ENCODE results near the gene BIRC7. TPM values are rescaled to one million over a fixed set of nuclear protein-coding genes. Genes with fewer than 3 reads are reported as not detected.

BIRC7 gene
- total RNA-seq, 1 donor from 2014 or later, result not detected

DNA sequence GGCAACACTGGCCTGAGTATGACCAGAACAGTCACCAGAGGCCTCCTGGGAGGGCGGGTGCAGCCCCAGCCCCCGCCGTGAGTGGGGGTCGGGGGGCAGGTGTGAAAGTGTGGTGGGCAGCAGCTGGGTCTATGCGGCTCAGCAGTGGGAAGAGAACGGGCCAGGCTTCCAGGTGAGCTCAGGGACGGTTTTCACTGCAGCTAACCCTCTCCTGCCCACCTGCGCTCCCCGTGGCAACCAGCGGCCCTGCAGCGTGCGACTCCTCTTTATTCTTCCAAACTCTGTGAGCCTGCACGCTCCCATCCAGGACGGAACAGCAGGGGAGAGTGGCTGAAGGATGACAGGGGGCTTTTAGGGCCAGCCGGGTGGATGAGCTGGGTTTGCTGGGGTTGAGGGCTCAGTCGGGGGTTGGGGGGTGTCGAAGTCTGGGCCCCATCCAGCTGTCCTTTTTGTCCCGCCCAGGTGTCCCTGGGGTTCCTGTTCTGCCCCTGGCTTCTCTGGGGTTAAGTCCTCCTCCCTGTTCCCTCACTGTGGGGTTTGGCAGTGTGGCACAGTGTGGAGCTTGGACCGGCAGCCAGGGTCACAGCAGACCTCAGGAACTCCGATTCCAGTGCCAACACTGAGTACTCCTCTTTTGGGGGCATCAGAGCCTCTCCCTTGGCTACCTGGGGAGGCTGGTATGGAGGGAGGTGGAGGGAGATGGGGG, 859 bp upstream of the BIRC7 start:
- TF ChIP-seq, protein P1, sequence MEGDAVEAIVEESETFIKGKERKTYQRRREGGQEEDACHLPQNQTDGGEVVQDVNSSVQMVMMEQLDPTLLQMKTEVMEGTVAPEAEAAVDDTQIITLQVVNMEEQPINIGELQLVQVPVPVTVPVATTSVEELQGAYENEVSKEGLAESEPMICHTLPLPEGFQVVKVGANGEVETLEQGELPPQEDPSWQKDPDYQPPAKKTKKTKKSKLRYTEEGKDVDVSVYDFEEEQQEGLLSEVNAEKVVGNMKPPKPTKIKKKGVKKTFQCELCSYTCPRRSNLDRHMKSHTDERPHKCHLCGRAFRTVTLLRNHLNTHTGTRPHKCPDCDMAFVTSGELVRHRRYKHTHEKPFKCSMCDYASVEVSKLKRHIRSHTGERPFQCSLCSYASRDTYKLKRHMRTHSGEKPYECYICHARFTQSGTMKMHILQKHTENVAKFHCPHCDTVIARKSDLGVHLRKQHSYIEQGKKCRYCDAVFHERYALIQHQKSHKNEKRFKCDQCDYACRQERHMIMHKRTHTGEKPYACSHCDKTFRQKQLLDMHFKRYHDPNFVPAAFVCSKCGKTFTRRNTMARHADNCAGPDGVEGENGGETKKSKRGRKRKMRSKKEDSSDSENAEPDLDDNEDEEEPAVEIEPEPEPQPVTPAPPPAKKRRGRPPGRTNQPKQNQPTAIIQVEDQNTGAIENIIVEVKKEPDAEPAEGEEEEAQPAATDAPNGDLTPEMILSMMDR (IDR thresholded peaks at IDR 0.05; ENCODE audit: insufficient read depth, low read length, severe bottlenecking), result peak; percentile 87
- no peaks in the 10 kb centered on the region for H3K36me3 ChIP-seq (ENCODE audit: control insufficient read depth, insufficient read depth, low read length)
- FAIRE-seq (no peak), DNase-seq (ENCODE audit: low read depth) (peak; percentile 23)
- H3K4me3 ChIP-seq (ENCODE audit: low read depth, low read length), result no peak overlapping the region
- no peaks in the 10 kb centered on the region for H3K27me3 ChIP-seq (ENCODE audit: control insufficient read depth, insufficient read depth, low read length)

DNA sequence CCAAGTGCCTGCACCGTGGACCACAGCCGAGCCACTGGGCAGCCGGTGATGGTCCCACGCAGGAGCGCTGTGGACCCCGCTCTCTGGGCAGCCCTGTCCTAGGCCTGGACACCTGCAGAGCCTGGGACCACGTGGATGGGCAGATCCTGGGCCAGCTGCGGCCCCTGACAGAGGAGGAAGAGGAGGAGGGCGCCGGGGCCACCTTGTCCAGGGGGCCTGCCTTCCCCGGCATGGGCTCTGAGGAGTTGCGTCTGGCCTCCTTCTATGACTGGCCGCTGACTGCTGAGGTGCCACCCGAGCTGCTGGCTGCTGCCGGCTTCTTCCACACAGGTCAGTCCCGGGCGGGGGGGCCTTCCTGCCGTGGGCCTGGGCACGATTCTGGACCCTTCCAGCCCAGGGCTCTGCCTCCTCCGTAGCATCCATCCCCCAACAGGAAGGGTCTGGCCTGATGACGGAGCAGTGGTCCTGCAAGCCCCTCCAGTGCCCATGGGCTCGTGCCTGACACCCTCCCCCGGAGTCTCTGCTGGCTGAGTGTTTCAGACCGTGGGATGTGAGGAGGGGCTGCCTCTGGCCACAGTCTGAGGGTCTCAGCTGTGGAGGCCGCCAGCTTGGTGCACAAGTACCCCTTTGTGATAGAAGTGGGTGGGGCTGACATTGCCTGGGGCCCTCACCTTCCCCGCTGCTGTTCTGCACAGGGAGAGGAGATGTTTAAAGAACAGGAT, 572 bp downstream of the BIRC7 start:
- H3K27me3 ChIP-seq (ENCODE audit: control insufficient read depth, insufficient read depth, low read length), result no peaks in the 10 kb centered on the region
- TF ChIP-seq, protein P1 (IDR thresholded peaks at IDR 0.05; ENCODE audit: insufficient read depth, low read length, severe bottlenecking), result no peak
- no peak for DNase-seq (ENCODE audit: low read depth)

DNA sequence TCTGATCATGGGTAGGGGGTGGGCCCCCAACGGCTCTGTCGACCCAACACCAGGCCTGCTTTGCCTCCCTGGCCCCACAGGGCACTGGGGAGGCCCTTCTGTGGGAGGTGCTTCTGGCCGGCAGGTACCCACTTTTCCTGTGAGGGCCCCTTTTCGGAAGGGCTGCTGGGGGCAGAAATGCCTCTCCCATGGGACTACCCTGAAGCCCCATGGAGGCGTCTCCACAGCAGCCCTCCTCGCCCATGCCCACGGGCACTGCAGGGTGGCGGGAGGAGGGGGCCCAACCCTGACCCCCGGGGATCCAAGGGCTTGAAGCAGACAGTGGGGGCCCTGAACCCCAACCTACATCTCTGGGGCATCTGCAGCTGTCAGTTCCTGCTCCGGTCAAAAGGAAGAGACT, 2.3 kb downstream of the BIRC7 start:
- DNase-seq (ENCODE audit: low read depth) (no peak), FAIRE-seq (no peak)
- Histone ChIP-seq H3K27me3 (ENCODE audit: control insufficient read depth, insufficient read depth, low read length) (no peaks in the 10 kb centered on the region), H3K36me3 (ENCODE audit: control insufficient read depth, insufficient read depth, low read length) (no peaks in the 10 kb centered on the region), H3K4me3 (ENCODE audit: low read depth, low read length) (no peak overlapping the region)
- TF ChIP-seq, protein P1 (IDR thresholded peaks at IDR 0.05; ENCODE audit: insufficient read depth, low read length, severe bottlenecking), result no peak

More for the DNA sequence above, 572 bp downstream of the BIRC7 start:
- FAIRE-seq, result no peak
- no peaks in the 10 kb centered on the region for H3K36me3 ChIP-seq (ENCODE audit: control insufficient read depth, insufficient read depth, low read length)
- H3K4me3 ChIP-seq (ENCODE audit: low read depth, low read length), result no peak overlapping the region

DNA sequence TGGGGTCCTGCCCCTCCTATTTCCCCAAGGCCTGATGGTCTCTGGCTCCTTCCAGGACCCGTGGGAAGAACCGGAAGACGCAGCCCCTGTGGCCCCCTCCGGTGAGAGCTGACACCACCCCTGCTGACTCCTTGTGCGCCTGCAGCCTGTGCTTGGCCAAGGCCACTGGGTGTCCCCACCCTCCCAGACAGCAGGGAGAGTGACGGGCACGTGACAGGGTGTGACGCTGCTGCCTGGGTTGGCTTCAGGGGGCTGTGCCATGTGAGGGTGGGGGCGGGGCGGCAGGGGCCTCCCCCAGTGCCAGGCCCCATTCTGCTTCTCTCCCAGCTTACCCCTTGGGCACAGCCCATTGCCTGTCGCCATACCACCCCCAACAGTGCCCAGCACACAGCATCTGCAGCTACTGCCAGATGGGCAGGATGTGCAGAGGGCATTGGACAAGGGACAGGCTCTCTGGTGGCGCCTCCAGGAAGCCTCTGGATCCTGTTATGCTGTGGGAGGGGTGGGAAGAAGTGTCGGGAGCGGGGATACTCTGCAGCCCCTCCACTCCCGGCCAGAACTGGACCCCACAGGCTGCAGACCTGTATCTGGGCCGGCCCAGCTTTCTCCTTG, 2.9 kb downstream of the BIRC7 start:
- FAIRE-seq, result no peak
- Histone ChIP-seq H3K27me3 (ENCODE audit: control insufficient read depth, insufficient read depth, low read length) (no peaks in the 10 kb centered on the region), H3K36me3 (ENCODE audit: control insufficient read depth, insufficient read depth, low read length) (no peaks in the 10 kb centered on the region), H3K4me3 (ENCODE audit: low read depth, low read length) (no peak overlapping the region)
- no peak for DNase-seq (ENCODE audit: low read depth)
- TF ChIP-seq, protein P1 (IDR thresholded peaks at IDR 0.05; ENCODE audit: insufficient read depth, low read length, severe bottlenecking), result no peak

DNA sequence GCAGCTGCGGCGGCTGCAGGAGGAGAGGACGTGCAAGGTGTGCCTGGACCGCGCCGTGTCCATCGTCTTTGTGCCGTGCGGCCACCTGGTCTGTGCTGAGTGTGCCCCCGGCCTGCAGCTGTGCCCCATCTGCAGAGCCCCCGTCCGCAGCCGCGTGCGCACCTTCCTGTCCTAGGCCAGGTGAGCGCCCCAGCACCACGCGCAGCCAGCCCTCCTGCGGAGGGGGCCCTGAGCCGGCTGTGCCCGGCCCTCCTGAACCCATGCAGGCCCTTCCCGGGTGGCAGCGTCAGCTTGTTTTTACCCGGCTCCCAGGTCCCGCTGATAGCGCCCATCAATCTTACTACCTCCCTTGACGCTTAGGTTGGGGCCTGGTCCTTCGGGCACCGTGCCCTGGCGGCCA, 3.7 kb downstream of the BIRC7 start:
- H3K36me3 ChIP-seq (ENCODE audit: control insufficient read depth, insufficient read depth, low read length), result no peaks in the 10 kb centered on the region
- DNase-seq (ENCODE audit: low read depth) (no peak), FAIRE-seq (no peak)
- H3K4me3 ChIP-seq (ENCODE audit: low read depth, low read length), result no peak overlapping the region
- TF ChIP-seq, protein P1 (IDR thresholded peaks at IDR 0.05; ENCODE audit: insufficient read depth, low read length, severe bottlenecking), result no peak
- no peaks in the 10 kb centered on the region for H3K27me3 ChIP-seq (ENCODE audit: control insufficient read depth, insufficient read depth, low read length)

All from bronchial epithelial cell (primary cell).